B cell (primary cell): ENCODE measurements around the gene APBA3. TPM values are rescaled to one million over a fixed set of nuclear protein-coding genes. Genes with fewer than 3 reads are reported as not detected.

Experiments used
- ATAC-seq: fragments of 200-7000 bp; cut with Tn5 transposase; one replicate; pipeline ENCODE4 v1.10.0; 2021; ENCODE audit warnings: low read depth, mild to moderate bottlenecking, moderate number of reproducible peaks, moderate library complexity
- CTCF ChIA-PET: fragments of 350-600 bp; sonication (Branson Sonifier 250); formaldehyde crosslinking; loops from one replicate; lab custom pipeline; 2021; ENCODE audit warnings: antibody characterized with exemption, inconsistent platforms; lab: Charles Lee
- POLR2A ChIA-PET: fragments of 350-600 bp; sonication (Branson Sonifier 250); formaldehyde crosslinking; loops from one replicate; lab custom pipeline; 2021; ENCODE audit warnings: antibody characterized with exemption; lab: Charles Lee
- DNase-seq: peaks from one replicate; pipeline ENCODE4 v3.0.0; 2013
- H2AFZ ChIP-seq: 2 replicates; pipeline ENCODE4 v1.6.1; 2012; ENCODE audit warnings: mild to moderate bottlenecking, low read depth, low read length; ENCODE audit not compliant: insufficient read depth, poor library complexity, severe bottlenecking
- H3K27ac ChIP-seq, 2 donors: 1 replicate in 1 of 2; 2 replicates in 1 of 2; pipeline ENCODE4 v1.5.1; 2012 to 2013; ENCODE audit warnings: low read length in 2 of 2, mild to moderate bottlenecking in 2 of 2, moderate library complexity in 1 of 2
- H3K27me3 ChIP-seq, 4 experiments: fragments of 200-600 bp in 1 of 4; sonication (generic) in 1 of 4; replicated peaks in 1 of 4; 1 replicate in 2 of 4; 2 replicates in 2 of 4; pipeline versions ENCODE4 v1.6.1 to v1.7.0; 2013 to 2016; ENCODE audit warnings: low read length in 3 of 4, mild to moderate bottlenecking in 2 of 4, mixed read lengths in 1 of 4, moderate library complexity in 1 of 4; ENCODE audit not compliant: insufficient read depth in 4 of 4, control insufficient read depth in 3 of 4; ENCODE audit errors: control extremely low read depth in 1 of 4
- H3K36me3 ChIP-seq, 2 experiments: replicated peaks in 1 of 2; 1 replicate in 1 of 2; 2 replicates in 1 of 2; pipeline versions ENCODE4 v1.6.1 to v1.7.1; 2013; ENCODE audit warnings: low read length in 1 of 2; ENCODE audit not compliant: insufficient read depth in 2 of 2, control insufficient read depth in 1 of 2; ENCODE audit errors: control extremely low read depth in 1 of 2, extremely low read depth in 1 of 2
- H3K4me1 ChIP-seq, 2 donors: fragments of 200-600 bp in 1 of 2; sonication (generic) in 1 of 2; 1 replicate in 1 of 2; 2 replicates in 1 of 2; pipeline versions ENCODE4 v1.5.1 to v1.6.1; 2013 to 2017; ENCODE audit warnings: low read length in 2 of 2; ENCODE audit not compliant: control insufficient read depth in 2 of 2, insufficient read depth in 2 of 2
- H3K4me2 ChIP-seq: replicated peaks from 2 replicates; pipeline ENCODE3; 2012; ENCODE audit warnings: mild to moderate bottlenecking, low read depth, low read length; ENCODE audit not compliant: poor library complexity, severe bottlenecking
- H3K4me3 ChIP-seq, 5 experiments: fragments of 200-600 bp in 1 of 5; sonication (generic) in 1 of 5; 1 replicate in 3 of 5; 2 replicates in 2 of 5; pipeline versions ENCODE4 v1.5.1 to v1.7.0; 2011 to 2016; ENCODE audit warnings: low read length in 4 of 5, mild to moderate bottlenecking in 4 of 5, low read depth in 2 of 5, control low read depth in 1 of 5, moderate library complexity in 1 of 5; ENCODE audit not compliant: insufficient read depth in 1 of 5; ENCODE audit errors: control extremely low read depth in 1 of 5, extremely low read depth in 1 of 5
- H3K79me2 ChIP-seq: fragments of 200-600 bp; sonication (generic); one replicate; pipeline ENCODE4 v1.6.0; 2016; ENCODE audit warnings: low read length; ENCODE audit not compliant: control insufficient read depth, insufficient read depth
- H3K9ac ChIP-seq: fragments of 200-600 bp; sonication (generic); 2 replicates; pipeline ENCODE4 v1.6.1; 2017; ENCODE audit warnings: mild to moderate bottlenecking, low read length, moderate library complexity
- H3K9me3 ChIP-seq, 3 donors: one replicate each; pipeline versions ENCODE4 v1.6.1 to v1.7.1; 2013; ENCODE audit warnings: low read length in 2 of 3; ENCODE audit not compliant: control insufficient read depth in 2 of 3, insufficient read depth in 1 of 3; ENCODE audit errors: control extremely low read depth in 1 of 3
- H4K20me1 ChIP-seq: 2 replicates; pipeline ENCODE4 v1.6.0; 2012; ENCODE audit warnings: mild to moderate bottlenecking, low read length; ENCODE audit not compliant: insufficient read depth, control insufficient read depth, poor library complexity, severe bottlenecking
- H3K27ac Mint-ChIP-seq: one replicate; pipeline ENCODE4 v1.8.0; 2021; ENCODE audit warnings: mixed read lengths
- H3K27me3 Mint-ChIP-seq: one replicate; pipeline ENCODE4 v1.8.0; 2021; ENCODE audit warnings: mixed read lengths
- H3K4me1 Mint-ChIP-seq: one replicate; pipeline ENCODE4 v1.8.0; 2021; ENCODE audit warnings: mixed read lengths
- H3K4me3 Mint-ChIP-seq: one replicate; pipeline ENCODE4 v1.8.0; 2021; ENCODE audit warnings: mixed read lengths
- H3K9me3 Mint-ChIP-seq: one replicate; pipeline ENCODE4 v1.8.0; 2022; ENCODE audit warnings: mixed read lengths; ENCODE audit not compliant: insufficient read depth
- EZH2 ChIP-seq: IDR thresholded peaks from 2 replicates; pipeline ENCODE4 v1.6.1; 2012; ENCODE audit warnings: borderline replicate concordance, low read depth, mild to moderate bottlenecking, moderate library complexity, low read length; ENCODE audit not compliant: insufficient read depth, poor library complexity, severe bottlenecking
- WGBS: methylation state at CpG from one replicate; pipeline ENCODE4 v1.1.5; 2013; ENCODE audit warnings: missing lambda C conversion rate; ENCODE audit not compliant: insufficient coverage; 5-methylcytosine and 5-hydroxymethylcytosine counted together
- intact Hi-C: fragments of 100-400 bp; cut with micrococcal nuclease; formaldehyde crosslinking; loops from one replicate; pipeline ENCODE4 v1.10.0; 2022
- polyA plus RNA-seq: library from polyadenylated mRNA; depleted of rRNA; stranded (reverse); fragments of >200 nt; gene quantifications from 2 replicates; pipeline ENCODE4 v1.2.3, GENCODE V29; 2012
- total RNA-seq, 2 donors: library from RNA; stranded (reverse); fragments of 120-200 nt in 1 of 2; gene quantifications; 1 replicate in 1 of 2; 2 replicates in 1 of 2; pipeline versions ENCODE4 v1.2.3 to v1.2.4, GENCODE V29; 2013 to 2022
- TF ChIP-seq, protein P1 (sequence below): fragments of 200-600 bp; IDR thresholded peaks from one replicate; pipeline ENCODE4 v1.8.0; 2022; ENCODE audit warnings: antibody characterized with exemption, mild to moderate bottlenecking

APBA3 gene
- total and polyA plus RNA-seq, 2 donors (not counting 1 experiment from before 2014, with no cell fraction given): 61.4 to 91.2 TPM

DNA sequence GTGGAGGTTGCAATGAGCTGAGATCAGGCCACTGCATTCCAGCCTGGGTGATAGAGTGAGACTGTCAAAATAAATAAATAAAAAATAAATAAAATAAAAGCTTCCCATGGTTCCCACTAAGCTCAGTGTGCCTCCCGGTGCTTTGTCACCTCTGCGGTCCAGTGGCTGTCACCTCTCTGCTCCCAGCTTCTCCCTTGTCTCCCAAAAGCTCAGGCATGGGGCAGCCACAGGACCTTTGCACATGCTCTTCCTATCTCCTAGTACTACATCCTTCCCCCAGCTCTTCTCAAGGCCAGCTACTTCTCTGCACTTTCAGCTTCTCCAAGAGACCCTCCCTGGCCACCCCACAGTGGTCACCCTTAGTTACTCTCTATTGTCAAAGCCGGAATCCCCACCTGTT is 32.3 kb upstream of the APBA3 start:
- H3K27me3 Mint-ChIP-seq: peaks cover 3% of the 10 kb centered on the region
- H3K4me2 ChIP-seq: no peak overlapping the region
- no peaks in the 10 kb centered on the region for H4K20me1 ChIP-seq
- H3K4me1 ChIP-seq: no peaks in the 10 kb centered on the region
- H3K9ac ChIP-seq: no peak overlapping the region
- DNase-seq: no peak
- no peak overlapping the region for H2AFZ ChIP-seq
- no peak overlapping the region for H3K4me3 ChIP-seq
- H3K27ac ChIP-seq: no peak overlapping the region
- peaks cover 0 to 2% (median 0%) of the 10 kb centered on the region in 4 experiments for H3K27me3 ChIP-seq
- H3K4me3 Mint-ChIP-seq: no peak overlapping the region
- peaks cover 2% of the 10 kb centered on the region for H3K9me3 Mint-ChIP-seq
- peaks cover 1 to 32% (median 17%) of the 10 kb centered on the region in 3 donors for H3K9me3 ChIP-seq
- no peak for ATAC-seq
- POLR2A ChIA-PET: no interaction called here
- no peaks in the 10 kb centered on the region for H3K36me3 ChIP-seq
- H3K27ac Mint-ChIP-seq: no peak overlapping the region
- no peaks in the 10 kb centered on the region for H3K79me2 ChIP-seq
- TF ChIP-seq EZH2: no peak
- TF ChIP-seq, protein P1, sequence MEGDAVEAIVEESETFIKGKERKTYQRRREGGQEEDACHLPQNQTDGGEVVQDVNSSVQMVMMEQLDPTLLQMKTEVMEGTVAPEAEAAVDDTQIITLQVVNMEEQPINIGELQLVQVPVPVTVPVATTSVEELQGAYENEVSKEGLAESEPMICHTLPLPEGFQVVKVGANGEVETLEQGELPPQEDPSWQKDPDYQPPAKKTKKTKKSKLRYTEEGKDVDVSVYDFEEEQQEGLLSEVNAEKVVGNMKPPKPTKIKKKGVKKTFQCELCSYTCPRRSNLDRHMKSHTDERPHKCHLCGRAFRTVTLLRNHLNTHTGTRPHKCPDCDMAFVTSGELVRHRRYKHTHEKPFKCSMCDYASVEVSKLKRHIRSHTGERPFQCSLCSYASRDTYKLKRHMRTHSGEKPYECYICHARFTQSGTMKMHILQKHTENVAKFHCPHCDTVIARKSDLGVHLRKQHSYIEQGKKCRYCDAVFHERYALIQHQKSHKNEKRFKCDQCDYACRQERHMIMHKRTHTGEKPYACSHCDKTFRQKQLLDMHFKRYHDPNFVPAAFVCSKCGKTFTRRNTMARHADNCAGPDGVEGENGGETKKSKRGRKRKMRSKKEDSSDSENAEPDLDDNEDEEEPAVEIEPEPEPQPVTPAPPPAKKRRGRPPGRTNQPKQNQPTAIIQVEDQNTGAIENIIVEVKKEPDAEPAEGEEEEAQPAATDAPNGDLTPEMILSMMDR: no peak
- CTCF ChIA-PET: interaction anchor here (0.7 kb wide), 1 partner anchor 245 kb away, joined by 4 read pairs; no protein-coding TSS in a partner anchor
- 92% methylated on average over 3 of the region's 3 CpGs for WGBS
- intact Hi-C loops: no loop called here
- peaks cover 4% of the 10 kb centered on the region for H3K4me1 Mint-ChIP-seq

DNA sequence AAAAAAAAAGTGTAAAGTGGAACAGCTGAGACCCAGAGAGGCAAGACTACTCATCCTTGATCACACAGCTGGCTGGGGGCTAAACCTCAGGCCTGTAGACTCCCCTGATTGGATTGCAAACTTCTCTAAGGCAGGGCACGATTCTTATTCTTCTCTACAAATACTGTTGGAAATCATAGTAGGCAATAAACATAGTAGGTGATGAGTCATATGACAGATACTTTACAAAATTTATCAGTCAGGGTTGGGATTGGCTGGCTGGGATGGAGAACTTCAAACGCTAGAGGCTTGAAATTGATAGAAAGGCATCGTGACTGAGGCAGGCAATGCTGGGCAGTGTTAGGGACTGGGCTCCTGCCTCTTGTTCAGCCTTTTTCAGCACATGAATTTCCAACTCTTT is 30.6 kb upstream of the APBA3 start:
- Histone ChIP-seq H2AFZ (no peak overlapping the region), H3K27ac (no peak overlapping the region), H3K9ac (no peak overlapping the region), H3K27me3 (peaks cover 0 to 2% (median 0%) of the 10 kb centered on the region in 4 experiments), H4K20me1 (no peaks in the 10 kb centered on the region), H3K79me2 (no peaks in the 10 kb centered on the region), H3K4me2 (no peak overlapping the region), H3K9me3 (peaks cover 1 to 25% (median 17%) of the 10 kb centered on the region in 3 donors), H3K36me3 (no peaks in the 10 kb centered on the region), H3K4me1 (no peaks in the 10 kb centered on the region), H3K4me3 (no peak overlapping the region)
- H3K9me3 Mint-ChIP-seq: peaks cover 2% of the 10 kb centered on the region
- CTCF ChIA-PET: no interaction called here
- no peak overlapping the region for H3K27ac Mint-ChIP-seq
- intact Hi-C loops: no loop called here
- peaks cover 4% of the 10 kb centered on the region for H3K4me1 Mint-ChIP-seq
- POLR2A ChIA-PET: no interaction called here
- DNase-seq (no peak), ATAC-seq (no peak)
- WGBS: 100% methylated on average over 1 of the region's 3 CpGs
- no peak for TF ChIP-seq EZH2
- TF ChIP-seq, protein P1: no peak
- H3K4me3 Mint-ChIP-seq: no peak overlapping the region
- peaks cover 3% of the 10 kb centered on the region for H3K27me3 Mint-ChIP-seq
